ENCODE data around the gene POU6F2.

POU6F2 gene

DNA sequence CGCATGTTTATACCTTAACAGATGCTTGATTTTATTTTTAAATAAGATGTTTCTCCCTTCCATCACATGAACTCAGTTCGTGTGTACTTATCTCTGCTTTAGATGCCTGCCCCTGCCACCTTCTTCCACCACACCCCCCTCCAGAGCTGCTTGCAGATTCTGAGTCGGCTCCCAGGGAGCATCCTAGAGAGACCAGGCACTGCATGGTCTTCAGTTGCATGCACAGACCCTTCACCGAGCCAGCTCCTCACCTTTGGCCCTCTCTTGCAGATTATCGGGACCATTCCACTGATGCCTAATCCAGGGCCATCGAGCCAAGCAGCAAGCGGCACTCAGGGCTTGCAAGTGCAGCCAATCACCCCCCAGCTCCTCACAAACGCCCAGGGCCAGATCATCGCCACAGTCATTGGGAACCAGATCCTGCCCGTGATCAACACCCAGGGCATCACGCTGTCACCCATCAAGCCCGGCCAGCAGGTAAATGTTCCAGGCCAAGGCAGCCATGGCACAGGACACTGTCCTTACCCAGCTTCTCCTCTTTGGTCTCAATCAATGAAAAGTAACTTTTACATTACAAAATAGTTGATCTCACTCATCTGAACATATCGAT is 455.2 kb downstream of the POU6F2 start:
- DNase-seq (ENCODE audit: low read depth in 2 of 2): no peak

DNA sequence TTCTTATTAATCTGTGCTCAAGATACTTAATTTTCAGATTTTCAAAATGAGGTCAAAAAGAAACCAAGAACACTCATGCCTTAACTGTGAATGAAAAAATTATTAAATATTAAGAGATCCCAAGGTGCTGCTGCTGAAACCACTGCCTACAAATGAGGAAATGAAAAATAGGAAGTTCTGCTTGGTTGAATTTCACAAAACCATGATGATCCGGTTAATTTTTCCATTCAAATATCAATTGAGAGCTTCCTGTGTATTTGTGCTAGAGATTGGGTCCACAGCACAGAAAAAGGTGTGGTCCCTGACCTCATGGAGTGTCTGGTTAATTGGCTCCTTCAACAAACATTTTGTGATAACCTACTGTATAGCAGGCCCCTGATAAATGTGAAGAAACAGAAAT is 455.8 kb downstream of the POU6F2 start:
- DNase-seq (ENCODE audit: low read depth in 2 of 2): no peak

DNA sequence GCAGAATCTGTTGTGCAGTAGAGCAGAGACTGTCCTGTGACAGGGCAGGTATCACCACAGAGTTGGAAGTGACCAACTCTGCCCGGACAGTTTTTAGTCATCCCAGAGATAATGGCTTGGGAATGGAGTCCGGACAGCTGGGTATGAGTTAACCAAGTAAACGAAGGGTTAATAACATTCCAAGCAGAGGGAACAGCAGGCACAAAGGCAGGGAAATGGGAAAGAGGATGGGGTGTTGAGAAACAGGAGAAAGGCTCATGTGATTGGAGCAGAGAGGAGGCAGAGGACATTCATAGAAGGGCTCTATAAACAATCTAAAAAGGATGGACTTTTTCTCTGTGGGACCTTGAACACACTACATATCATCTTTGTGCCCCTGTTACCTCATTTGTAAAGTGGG is 456.3 kb downstream of the POU6F2 start:
- DNase-seq (ENCODE audit: low read depth in 2 of 2): no peak

DNA sequence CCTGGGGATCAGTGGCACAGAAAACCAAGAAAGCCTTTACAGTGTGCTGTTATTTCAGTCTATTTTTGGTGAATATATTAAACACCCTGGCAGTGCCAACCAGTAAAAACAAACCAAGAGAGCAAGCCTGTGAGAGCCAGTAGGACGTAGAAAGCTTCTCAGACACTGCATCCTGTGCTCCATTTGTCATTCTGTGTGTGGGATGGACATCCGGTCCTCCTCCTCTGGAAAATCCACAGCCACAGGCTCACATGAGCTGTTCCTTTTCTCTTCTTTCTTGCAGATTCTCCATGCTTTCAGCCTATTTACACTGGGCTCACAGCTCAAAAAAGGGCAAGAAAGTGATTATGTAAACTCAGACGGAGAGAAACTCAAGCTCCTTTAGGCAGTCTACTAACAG is 468.8 kb downstream of the POU6F2 start:
- no peak for DNase-seq (ENCODE audit: low read depth in 2 of 2)

DNA sequence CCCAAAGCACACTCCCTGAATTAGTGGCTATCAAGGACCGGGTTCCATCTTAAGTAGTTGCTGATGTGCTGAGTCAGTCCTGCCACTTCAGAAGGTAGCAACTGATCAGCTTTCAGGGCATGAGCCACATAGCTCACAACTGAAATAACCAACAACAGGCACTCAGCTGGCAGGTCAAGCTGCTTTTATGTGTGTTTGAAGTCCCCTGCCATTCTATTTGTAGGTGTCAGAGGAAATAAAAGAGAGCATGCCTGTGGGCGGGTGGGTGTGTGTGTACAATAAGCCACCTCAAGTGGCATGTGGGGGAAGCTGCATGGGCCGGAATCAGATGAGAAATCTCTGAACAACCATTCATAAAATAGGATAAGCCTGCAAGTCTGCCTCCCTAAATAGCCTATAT is 474.2 kb downstream of the POU6F2 start:
- no peak for DNase-seq (ENCODE audit: low read depth in 2 of 2)

DNA sequence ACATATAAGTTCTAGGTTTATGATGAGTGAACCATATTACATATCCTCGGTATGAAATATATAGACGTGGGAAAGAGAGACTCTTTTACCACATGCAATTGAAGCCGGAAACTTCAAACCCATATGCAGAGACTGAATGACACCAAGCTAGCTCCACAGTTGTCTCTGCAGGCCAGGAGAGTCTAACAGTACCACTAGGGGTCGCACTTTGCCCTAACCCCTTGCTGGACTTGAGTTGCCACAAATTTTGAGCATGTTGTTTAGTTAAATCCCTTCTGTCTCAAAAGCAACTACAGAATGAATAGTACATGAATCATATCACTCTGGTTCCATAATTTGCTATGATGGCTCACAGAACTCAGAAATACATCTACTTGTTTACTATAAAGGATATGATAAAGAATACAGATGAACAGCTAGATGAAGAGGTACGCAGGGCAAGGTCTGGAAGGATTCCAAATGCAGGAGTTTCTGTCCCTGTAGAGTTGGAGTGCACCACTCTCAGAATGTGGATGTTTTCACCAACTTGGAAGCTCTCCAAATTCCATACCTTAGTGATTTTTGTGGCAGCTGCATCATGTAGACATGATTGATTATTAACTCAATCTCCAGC is 476.1 kb downstream of the POU6F2 start:
- DNase-seq (ENCODE audit: low read depth in 2 of 2): peak; percentile 2 to 12

DNA sequence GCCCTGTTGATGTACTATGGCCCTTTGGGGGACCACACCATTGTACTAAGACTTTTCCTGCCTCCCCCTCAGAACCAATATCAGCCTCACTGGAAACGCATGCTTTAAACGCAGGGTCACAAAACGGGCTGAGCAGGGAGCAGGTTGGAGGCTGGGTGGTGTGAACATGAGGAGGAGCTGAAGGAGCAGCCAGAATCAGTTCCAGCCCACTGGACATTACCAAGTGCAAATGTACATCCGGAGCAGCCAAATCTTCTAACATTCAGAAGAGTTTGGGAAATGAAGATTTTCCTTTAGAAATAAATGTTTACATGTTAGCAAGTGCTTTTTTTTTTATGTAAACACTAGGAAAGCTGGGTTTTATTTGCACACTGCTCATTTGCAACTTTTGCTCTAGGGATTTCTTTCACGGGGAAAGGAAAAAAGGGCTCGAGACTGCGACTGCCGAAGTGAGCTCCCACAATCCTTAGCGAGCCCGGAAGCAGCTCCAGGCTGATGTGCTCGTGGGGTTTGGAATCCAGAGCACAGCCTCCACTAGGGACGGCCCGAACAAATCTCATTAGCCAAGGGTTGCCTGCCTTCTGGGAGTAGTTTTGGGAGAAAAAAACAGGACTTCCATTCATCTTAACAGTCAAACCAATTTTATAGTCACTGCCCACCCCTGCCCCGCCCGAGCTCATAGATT is 480.5 kb downstream of the POU6F2 start:
- DNase-seq (ENCODE audit: low read depth in 2 of 2): no peak

DNA sequence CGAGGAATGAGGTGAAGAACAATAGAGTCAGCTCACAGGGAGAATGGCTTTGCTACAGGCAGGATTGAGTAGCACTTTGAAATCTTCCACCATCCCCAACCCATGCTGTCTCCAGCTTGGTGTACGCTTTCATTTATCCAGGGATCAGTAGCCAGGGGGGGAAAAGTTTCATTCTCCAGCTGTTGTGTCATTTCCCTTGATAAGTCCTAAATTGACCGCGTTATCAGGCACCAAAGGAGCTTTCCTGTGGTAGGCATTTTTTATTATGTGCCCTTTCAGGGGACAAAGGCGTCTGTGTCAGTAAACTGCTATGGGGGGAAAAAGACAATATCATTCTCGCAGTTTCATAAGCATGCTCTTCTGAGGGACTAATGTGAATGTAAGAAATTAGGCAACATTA is 481.9 kb downstream of the POU6F2 start:
- no peak for DNase-seq (ENCODE audit: low read depth in 2 of 2)

DNA sequence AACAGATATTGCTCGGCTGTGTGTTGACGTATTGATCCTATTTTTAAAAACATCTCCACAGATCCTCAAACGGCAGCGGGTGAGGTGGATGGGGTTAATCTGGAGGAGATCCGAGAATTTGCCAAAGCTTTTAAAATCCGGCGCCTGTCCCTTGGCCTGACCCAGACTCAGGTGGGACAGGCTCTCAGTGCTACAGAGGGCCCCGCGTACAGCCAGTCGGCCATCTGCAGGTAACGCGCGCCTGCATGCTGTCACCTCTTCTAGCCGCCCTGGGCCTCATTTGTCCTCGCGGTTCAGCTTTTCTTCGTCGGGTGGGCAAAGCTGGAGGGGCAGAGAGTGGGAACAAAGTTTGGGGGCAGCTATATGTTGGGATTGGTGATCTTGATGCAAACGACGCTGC is 482.8 kb downstream of the POU6F2 start:
- DNase-seq (ENCODE audit: low read depth in 2 of 2): no peak

DNA sequence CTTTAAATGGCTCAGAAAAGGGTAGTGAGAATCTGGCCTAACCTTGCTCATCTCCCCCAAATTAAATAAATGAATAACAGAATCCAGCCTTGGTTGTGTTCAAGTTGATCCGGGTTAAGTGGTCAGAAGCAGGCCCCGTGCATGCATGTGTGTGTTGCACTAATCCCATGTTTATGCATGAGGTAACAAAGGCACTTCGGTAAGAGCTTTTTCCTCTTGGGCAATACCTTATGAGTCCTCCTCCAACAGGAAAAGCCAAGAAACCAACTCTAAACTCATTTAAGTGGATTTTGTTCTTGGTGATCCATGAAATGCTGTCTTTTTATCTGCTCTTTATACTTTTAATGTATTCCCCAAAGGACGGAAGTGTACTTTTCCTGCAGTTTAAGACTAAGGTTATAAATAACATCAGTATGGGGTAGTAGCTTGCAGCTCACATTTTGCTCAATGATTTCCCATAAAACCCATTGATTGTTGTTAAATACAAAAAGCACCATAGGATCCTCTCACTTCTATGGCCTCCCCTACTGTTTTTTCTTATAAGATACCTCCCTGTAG is 483.6 kb downstream of the POU6F2 start:
- DNase-seq (ENCODE audit: low read depth in 2 of 2): no peak

DNA sequence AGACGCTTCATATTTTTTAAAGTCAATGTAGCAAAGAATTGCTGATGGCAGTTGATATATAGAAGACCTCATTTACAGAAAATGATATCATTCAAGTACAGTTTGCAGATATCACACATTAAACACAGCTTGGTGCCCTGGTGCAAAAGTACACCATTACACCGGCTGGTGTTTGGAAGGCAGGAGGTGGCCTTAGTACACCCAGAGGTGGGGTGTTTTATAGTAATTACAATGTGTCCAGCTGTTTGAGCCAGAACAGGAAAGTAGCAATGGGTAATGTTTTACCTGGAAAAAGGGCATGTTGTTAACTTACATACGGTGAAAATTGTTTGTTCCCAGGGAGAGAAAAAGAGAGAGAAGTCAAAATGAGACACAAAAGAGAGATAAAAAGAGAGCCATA is 485.5 kb downstream of the POU6F2 start:
- DNase-seq (ENCODE audit: low read depth in 2 of 2): no peak

DNA sequence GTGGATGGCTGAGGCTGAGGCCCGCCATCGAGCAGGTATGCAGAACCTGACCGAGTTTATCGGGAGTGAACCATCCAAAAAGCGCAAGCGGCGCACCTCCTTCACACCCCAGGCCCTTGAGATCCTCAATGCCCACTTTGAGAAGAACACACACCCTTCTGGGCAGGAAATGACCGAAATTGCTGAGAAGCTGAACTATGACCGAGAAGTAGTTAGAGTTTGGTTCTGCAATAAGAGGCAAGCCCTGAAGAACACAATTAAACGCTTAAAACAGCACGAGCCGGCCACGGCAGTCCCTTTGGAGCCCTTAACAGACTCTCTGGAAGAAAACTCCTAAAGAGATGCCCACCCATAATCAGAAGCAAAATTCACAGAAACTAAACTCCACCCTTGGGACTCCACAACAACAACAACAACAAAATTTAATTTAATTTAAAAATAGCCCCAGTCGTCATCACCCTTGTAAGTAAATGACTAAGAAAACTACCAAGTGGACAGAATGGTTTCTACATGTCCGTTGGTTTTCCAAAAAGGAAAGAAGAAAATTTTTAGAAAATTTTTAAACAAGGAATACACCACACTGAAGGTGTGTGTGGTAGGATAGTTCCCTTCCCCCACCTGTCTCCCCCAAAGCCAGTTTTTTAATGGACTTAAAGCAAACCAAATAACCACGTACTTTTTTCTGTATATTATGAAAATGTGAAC is 486.8 kb downstream of the POU6F2 start:
- no peak for DNase-seq (ENCODE audit: low read depth in 2 of 2)

DNA sequence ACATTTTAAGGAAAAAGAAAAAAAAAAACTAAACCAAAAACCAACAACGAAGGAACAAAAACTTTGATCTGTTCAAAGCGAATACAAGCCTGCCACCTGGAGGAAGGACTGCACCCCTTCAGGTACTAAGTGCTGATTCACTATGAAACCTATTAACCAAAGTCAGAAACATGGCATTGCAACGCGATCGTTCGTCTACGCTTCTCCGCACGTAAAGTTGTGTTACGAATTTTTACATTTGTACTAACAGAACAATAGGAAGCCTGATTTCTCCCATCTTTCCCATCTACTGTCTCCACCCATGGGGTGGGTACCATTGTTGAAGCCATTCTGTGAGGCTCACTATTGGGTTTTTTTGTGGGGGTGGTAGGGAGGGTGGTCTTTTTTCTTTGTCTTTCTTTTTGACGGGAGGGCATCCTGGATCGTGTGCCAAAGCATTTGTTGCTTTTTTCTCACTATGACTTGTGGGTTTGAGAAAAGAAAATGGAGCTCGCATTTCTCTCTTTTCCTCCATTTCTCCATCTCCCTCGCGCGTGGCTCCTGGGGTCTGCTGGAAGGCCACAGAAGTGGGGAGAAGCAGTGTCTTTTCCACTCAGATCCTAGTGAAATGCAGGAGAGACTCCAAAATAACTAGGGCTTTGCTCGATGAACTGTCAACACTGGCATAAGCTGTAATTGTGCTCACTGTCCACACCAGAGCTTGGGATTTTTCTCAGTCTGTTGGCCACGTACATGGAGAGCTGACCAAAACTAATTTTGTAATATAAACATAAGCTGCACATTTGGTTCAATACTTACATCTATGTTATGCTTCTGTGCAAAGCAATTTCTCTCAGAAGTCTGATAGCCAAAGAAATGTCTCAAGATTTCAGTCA is 487.6 kb downstream of the POU6F2 start:
- no peak for DNase-seq (ENCODE audit: low read depth in 2 of 2)

DNA sequence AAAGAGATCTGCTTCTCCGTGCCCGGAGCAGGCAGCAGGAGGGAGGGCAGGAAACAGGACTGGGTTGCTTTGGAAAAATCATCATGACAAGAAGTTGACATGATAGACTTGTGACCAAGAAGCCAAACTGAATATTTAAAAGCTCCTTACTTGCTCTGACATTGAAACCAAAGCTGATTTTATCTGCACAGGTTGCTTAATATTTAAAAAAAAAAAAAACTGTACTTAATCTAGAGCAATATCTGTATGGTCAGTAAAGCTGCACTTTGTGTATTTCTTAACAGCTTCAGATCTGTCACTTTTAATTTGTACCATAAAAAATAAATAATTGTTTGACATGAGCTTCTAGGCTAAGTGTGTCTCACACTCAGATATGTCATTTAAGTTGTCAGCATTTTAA is 490.6 kb downstream of the POU6F2 start:
- DNase-seq (ENCODE audit: low read depth in 2 of 2): no peak

DNA sequence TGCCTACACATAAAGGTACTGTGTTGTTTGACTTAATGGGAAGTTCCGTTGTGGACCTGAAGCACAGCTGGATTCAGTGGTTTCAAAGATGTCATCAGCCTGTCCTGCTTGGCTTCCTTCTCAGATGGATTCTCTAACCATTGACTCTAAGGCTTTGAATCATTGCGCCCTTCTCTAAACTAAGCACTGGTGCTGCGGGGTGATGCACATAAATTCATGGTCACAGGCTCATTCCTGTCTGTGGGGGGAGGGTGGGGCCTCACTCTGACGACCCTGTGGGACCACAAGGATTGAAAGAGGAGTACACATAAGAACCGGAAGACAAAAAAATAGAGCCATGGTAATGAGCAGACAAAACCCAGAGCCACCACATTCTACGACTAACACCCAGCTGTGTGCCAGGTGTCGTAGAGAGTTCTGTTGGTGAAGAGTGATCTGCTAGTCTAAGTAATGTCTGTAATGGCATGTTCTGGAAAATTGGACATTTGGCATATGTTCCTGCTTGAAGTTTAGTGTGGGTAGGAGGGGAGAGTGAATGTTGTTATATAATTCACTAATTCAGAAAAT is 491.2 kb downstream of the POU6F2 start:
- DNase-seq (ENCODE audit: low read depth in 2 of 2): no peak

DNA sequence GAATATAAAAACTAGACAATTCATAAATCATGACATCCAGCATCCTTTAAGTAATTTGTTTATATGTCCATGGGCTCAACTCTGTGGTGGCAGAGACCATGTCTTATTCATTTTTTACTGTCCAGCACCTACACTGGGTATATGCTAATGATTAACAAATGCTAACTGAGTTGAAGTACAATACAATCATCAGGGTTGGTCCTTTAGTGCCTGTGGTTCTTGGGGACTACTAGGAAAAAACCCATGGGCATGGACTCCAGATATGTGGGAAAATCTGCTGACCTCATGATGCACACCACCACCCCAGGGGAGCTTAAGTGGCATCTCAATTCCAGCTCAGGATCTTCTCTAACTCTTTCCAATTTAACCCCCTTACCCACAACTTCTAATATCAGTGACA is 503.2 kb downstream of the POU6F2 start:
- DNase-seq (ENCODE audit: low read depth in 2 of 2): no peak

DNA sequence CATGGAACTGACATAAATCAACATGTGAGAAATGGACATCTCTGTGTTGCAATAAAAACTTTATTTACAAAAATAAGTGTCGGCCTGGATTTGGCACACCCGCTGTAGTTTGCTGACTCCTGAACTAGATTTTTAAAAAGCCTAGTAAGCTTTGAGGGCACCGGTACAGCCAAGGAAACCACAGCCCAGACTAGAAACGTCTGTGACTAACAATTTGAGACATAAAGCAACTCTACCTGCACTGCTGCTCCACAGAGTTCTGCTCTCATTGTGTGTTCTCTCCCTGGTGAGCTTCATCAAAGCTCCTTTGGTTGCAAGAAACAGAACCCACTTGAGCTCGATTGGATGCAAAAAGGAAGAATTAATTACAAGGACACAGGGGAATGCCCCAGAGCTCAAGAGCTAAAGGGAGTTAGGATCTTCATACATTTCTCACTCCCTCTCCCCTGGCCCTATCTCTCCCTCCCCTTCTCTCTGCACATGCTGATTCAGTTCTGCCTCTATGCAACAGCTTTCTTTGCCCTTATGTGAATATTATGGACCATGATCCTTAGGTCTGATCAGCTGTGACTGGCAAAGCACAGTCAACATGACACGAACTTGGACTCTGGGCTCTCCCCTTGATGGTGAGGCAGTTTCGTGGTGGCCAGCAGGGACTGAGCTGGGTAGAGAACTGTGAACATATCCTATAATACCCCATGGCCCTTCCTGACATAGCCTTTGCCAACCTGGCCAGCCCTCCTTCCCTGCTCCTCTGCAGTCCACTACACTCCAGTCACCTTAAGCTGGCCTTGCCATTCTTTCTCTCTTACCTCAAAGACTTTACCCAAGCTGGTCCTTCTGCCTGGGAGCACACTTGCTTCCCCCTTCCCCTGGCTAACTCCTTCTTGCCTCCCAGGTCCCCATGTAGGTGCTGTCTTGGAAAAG is 511.0 kb downstream of the POU6F2 start:
- no peak for DNase-seq (ENCODE audit: low read depth in 2 of 2)

DNA sequence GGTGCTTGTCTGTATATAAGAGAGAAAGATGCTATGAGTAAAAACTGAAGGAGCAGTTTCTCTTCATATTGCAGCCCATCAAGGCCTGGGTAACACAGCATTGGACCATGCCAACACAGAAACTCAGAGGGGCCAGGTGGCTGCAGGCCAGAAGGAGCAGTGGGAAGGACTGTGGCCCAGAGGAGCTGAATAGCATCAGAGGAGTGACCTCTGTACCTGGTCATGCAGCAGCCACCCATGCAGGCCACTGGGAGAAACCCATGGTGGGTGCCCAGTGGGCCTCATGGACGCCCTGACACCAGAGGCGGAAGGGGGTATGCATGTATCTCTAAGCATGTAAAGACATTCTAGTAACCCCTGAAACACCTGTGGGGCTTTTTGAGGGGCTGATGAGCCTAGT is 512.6 kb downstream of the POU6F2 start:
- no peak for DNase-seq (ENCODE audit: low read depth in 2 of 2)

DNA sequence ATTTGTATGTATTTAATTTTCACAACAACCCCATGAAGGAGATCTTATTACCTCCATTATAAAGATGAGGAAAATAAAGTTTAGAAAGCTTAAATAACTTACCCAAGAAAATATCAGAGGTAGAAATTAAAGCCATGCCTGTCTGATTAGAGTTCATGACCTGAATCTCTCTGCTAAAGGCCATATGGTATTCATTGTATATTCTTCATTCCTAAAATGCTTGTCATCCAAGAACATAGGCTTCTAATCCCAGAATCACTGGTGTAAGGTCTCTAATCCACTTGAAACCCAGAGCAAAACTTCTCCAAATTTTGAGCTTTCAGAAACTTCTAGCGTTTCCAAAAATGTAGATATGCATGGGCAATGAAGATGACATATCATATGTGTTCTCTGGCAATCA is 516.2 kb downstream of the POU6F2 start:
- no peak for DNase-seq (ENCODE audit: low read depth in 2 of 2)

DNA sequence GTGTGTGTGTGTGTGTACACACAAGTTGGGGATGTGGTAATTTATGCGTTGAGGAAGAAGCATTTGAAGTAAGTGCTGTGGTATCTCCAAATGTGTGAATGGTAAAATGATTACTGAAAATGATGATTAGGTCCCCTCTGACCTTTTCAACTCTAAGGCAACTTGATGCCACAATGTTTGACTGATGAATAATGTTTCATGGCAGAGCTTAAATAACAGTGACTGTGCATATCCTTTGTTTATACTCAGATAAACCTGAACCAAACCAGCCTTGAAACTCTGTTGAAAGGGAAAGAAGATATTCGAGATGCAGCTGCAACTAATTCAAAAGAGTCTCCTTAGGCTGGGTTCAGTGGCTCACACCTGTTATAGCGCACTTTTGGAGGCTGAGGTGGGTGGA is 523.6 kb downstream of the POU6F2 start:
- no peak for DNase-seq (ENCODE audit: low read depth in 2 of 2)
